ENCODE results near the gene IDE.

DNA sequence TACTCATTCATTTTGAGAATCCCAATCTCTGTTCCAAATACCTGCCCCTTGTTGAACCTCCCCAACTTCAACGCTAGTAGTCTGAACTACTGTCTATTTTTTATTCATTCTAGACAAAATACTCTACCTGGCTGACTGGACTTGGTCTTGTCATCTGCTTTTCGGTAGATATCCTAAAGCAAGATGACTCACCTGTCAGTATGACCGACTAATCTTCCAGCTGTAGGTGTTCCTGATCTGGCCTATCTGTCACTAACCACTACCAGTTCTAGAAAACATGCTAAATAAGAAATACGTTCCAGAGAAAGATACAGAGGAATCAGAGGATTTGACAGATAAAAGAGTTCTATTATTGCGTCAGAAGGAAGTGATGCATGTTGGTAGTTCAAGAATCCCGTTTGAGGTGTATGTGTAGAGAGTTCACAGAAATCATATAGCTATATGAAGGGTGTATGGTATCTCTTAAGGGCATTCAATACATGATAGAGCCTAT lies 81.1 kb downstream of the IDE start:
- TF ChIP-seq, protein P1, sequence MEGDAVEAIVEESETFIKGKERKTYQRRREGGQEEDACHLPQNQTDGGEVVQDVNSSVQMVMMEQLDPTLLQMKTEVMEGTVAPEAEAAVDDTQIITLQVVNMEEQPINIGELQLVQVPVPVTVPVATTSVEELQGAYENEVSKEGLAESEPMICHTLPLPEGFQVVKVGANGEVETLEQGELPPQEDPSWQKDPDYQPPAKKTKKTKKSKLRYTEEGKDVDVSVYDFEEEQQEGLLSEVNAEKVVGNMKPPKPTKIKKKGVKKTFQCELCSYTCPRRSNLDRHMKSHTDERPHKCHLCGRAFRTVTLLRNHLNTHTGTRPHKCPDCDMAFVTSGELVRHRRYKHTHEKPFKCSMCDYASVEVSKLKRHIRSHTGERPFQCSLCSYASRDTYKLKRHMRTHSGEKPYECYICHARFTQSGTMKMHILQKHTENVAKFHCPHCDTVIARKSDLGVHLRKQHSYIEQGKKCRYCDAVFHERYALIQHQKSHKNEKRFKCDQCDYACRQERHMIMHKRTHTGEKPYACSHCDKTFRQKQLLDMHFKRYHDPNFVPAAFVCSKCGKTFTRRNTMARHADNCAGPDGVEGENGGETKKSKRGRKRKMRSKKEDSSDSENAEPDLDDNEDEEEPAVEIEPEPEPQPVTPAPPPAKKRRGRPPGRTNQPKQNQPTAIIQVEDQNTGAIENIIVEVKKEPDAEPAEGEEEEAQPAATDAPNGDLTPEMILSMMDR (IDR thresholded peaks at IDR 0.05): no peak
- TF ChIP-seq POLR2A (IDR thresholded peaks at IDR 0.05): no peak

Data from uterus (tissue), 2 donors.